Measurements from ENCODE around the gene GPN1.
"Not testable (repeated sequence)": the region's sequence is repeated elsewhere in the genome, so short reads cannot be mapped to it uniquely, and the experiment has no call there.

GPN1 gene

GRCh38 chr2:27672723-27673486, 44.1 kb downstream of the GPN1 start:
- no peak for DNase-seq

DNA sequence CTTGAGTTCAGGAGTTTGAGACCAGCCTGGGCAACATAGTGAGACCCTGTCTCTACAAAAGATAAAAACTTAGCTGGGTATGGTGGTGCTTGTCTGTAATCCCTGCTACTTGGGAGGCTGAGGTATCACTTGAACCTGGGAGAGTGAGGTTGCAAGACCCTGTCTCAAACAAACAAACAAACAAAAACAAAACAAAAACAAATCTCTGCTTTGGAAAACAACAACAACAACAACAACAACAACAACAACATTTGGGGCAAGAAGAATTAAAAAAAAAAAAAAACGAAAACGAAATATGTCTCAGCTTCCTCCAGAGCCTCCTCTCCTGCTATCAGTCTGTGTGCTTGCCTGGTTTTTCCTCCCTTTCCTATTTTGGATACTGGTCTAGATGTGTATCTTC, 51.7 kb downstream of the GPN1 start:
- DNase-seq, result no peak

GRCh38 chr2:27681841-27682240, 53.0 kb downstream of the GPN1 start:
- no peak for DNase-seq

- DNase-seq, result not testable (repeated sequence)
Measured at GRCh38 chr2:27682334-27682771, 53.5 kb downstream of the GPN1 start.

DNA sequence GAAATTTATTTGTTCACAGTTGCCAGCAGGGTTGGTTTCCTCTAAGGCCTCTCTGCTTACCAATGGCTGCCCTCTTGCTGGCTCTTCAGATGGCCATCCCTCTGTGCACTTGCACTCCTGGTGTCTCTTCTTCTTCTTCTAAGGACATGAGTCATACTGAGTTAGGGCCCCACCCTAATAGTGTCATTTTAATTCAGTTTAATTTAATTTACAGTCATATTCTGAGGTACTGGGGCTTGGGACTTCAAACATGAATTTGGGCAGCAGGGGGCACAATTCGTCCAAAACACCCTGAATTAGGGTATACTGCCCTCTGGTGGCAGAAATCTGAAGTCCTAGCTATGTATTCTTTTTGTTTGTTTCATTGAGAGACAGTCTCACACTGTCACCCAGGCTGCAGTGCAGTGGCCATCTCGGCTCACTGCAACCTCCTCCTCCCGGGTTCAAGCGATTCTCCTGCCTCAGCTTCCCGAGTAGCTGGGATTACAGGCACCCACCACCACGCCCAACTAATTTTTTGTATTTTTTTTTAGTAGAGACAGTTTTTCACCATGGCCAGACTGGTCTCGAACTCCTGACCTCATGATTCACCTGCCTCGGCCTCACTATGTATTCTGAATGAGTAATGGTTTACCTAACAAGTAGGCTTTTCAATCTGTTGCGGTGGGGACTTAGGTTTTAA, 54.7 kb downstream of the GPN1 start:
- DNase-seq, result peak; percentile 77

DNA sequence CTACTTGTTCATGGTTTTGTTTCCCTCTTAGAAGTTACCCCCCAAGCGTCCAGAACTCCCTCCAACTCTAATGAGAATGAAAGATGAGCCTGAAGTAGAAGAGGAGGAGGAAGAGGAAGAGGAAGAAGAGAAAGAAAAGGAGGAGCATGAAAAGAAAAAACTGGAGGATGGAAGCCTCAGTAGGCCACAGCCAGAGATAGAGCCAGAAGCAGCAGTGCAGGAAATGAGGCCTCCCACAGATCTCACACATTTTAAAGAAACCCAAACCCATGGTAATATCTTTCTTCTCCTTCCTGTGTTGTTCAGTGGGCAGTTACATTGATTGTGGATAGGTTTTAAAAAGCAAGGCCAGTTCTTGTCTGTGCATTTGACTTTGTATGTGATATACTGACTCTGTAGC, 56.2 kb downstream of the GPN1 start:
- DNase-seq, result not testable (repeated sequence)

DNA sequence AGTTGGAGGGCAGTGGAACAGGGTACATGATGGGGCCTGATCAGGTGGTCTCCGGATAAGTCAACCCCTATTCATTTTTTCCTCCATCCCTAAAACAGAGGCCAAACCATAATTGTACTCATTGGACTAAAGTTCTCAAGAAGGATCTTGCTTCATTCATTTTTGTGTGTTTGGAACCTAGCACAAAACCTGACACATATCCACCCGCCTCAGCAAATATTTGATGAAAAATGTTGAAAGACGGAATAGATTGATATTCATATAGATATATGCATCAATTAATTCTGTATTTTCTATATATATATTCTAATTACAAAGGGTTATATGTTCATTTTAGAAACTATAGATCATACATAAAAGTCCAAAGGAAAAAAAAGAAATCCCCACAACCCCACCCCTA, 56.7 kb downstream of the GPN1 start:
- no peak for DNase-seq

GRCh38 chr2:27687232-27687631, 58.4 kb downstream of the GPN1 start:
- DNase-seq, result no peak

GRCh38 chr2:27689424-27689823, 60.6 kb downstream of the GPN1 start:
- no peak for DNase-seq

GRCh38 chr2:27690052-27690451, 61.2 kb downstream of the GPN1 start:
- DNase-seq, result no peak

DNA sequence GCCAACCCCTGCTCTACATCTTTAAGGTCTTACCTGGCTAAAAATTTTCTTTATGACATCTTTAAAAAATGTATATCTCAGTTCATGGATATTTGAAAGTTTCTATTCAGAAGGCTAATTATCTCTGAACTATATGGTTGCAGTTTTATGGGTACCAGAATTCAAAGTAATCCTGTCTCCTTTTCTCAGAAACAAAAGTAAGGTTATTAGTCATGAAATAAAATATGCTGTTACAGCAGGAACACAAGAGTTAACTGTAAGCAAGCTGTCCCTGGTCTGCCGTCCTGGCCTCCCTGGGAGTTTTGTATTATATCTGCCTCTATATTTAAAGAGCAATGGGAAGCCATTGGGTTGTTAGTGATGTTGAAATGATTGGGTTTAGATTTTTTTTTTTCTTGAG, 68.8 kb downstream of the GPN1 start:
- no peak for DNase-seq

All from femur (tissue), 1 donor.